GM19438 (cell line): ENCODE results near the gene MAGEB1.

Experiments used
- ATAC-seq: cut with Tn5 transposase; IDR thresholded peaks from one replicate; pipeline ENCODE4 v1.9.1; 2021; ENCODE audit warnings: low read depth; ENCODE audit not compliant: unreplicated experiment

Gene MAGEB1

DNA sequence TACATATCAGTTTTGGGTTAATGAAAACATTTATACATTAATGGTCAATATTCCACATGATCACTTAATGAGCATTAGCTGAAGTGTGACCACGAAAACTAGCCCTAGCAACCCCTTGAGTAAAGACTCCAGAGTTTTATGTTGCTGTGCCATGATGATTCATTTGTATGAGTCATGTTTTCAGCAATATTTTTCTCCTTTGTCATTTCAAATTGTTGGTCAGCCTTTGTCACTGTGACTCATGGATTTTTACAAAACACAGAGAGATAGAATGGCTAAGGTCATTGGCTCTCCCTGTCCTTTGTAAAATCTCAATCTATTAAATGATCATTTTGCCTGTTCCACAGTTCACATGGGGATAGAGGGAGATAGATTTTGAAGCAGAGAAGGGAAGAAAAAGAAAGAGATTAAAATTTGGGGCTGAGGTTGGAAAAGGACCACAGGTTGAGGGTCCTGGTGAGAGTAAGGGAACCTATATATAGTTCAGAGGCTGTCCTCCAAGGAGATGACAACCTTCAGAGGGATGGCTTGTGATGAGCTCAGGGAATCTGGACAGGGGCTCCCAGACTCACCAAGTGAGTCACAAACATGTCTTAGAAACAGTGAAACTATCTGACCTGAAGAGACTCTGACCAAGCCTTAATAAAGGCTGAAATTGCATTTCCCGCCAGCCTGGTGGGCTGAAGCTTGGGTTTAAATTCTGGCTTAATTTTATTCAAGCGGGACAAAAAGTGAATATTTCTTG is 36.7 kb downstream of the MAGEB1 start:
- no peak for ATAC-seq

DNA sequence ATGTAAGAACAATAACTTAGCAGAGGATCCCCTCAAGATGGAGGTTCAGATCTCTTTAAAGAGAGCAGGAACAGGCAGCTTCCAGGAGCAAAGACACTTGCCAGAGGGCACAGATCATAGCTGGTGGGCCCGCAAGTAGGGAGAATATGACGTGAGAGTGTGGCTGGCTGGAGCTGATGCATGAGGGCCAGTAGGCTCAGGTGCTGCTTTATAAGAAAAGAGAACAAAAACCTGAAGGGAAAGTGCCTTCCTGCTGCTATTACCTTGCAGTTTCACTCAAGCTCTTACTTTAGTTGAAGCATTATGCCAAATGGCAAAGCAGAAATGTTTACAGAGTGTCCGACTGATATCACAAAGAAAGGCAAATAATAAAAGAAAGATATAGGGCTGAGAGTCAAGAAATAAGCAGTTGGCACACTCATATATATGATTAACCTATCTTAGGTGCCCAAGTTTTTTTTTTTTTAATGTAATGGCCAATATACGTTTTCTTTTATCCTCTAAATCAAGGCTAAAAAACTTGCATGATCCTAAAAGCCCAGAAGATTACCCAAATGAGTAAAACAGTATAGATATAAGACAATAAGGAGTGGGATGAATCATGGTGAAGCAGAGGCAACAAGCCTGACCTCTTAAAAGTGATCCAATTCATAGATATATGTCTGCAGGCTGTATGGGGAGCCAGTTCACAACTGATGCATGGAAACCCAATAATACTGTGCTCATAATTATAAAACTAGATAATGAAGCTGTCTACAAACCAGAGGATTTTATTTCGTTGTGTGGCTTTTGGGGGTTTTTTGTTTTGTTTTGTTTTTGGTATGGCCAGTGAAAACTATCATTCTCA is 49.7 kb downstream of the MAGEB1 start:
- no peak for ATAC-seq

GRCh38 chrX:30301208-30301607 is 54.3 kb downstream of the MAGEB1 start:
- ATAC-seq = no peak
